DND-41 (cell line): Measurements from ENCODE around the gene COL20A1.
"Not testable (repeated sequence)": the region's sequence is repeated elsewhere in the genome, so short reads cannot be mapped to it uniquely, and the experiment has no call there.

Source experiments
- ATAC-seq: fragments of 200-7000 bp; cut with Tn5 transposase; 3 replicates; pipeline ENCODE4 v1.9.1; 2021; ENCODE audit warnings: low read depth; ENCODE audit not compliant: insufficient read depth
- DNase-seq: peaks from one replicate; pipeline ENCODE4 v3.0.0-alpha.2; 2020
- H2AFZ ChIP-seq: 2 replicates; pipeline ENCODE4 v1.6.0; 2012; ENCODE audit warnings: low read depth, low read length
- H3K27ac ChIP-seq: 2 replicates; pipeline ENCODE4 v1.5.1; 2012; ENCODE audit warnings: low read length, inconsistent platforms
- H3K27me3 ChIP-seq: fragments of 200-600 bp; sonication (generic); 2 replicates; pipeline ENCODE4 v1.6.0; 2012; ENCODE audit warnings: low read length, mild to moderate bottlenecking, inconsistent platforms; ENCODE audit not compliant: insufficient read depth, poor library complexity
- H3K36me3 ChIP-seq: 2 replicates; pipeline ENCODE4 v1.5.1; 2012; ENCODE audit warnings: low read length, inconsistent platforms; ENCODE audit not compliant: insufficient read depth
- H3K4me1 ChIP-seq: 2 replicates; pipeline ENCODE4 v1.5.1; 2012; ENCODE audit warnings: mild to moderate bottlenecking, low read length; ENCODE audit not compliant: insufficient read depth
- H3K4me2 ChIP-seq: 2 replicates; pipeline ENCODE4 v1.6.0; 2012; ENCODE audit warnings: mild to moderate bottlenecking, moderate library complexity, low read length, inconsistent platforms; ENCODE audit not compliant: insufficient read depth
- H3K4me3 ChIP-seq, 2 experiments: fragments of 200-600 bp in 1 of 2; shearing (Covaris generic) in 1 of 2; 2 replicates each; pipeline ENCODE4 v1.5.1; 2012 to 2016; ENCODE audit warnings: inconsistent platforms in 2 of 2, low read length in 2 of 2, mild to moderate bottlenecking in 2 of 2, low read depth in 1 of 2, moderate library complexity in 1 of 2
- H3K79me2 ChIP-seq: 2 replicates; pipeline ENCODE4 v1.6.0; 2012; ENCODE audit warnings: low read length, inconsistent platforms; ENCODE audit not compliant: insufficient read depth
- H3K9ac ChIP-seq: 2 replicates; pipeline ENCODE4 v1.6.0; 2012; ENCODE audit warnings: low read depth, mild to moderate bottlenecking, inconsistent platforms, low read length, moderate library complexity
- H3K9me3 ChIP-seq: 2 replicates; pipeline ENCODE4 v1.5.1; 2012; ENCODE audit warnings: low read length, moderate library complexity, mild to moderate bottlenecking, inconsistent platforms; ENCODE audit not compliant: insufficient read depth, severe bottlenecking
- H4K20me1 ChIP-seq: 2 replicates; pipeline ENCODE4 v1.6.0; 2012; ENCODE audit warnings: low read length; ENCODE audit not compliant: insufficient read depth
- EZH2 ChIP-seq: IDR thresholded peaks from 3 replicates; pipeline ENCODE4 v1.6.1; 2012; ENCODE audit warnings: borderline replicate concordance, low read depth, mild to moderate bottlenecking, moderate library complexity, low read length, inconsistent platforms; ENCODE audit not compliant: severe bottlenecking
- TF ChIP-seq, protein P1 (sequence below): IDR thresholded peaks from 2 replicates; pipeline ENCODE4 v1.5.1; 2012; ENCODE audit warnings: borderline replicate concordance, low read length, moderate library complexity, mild to moderate bottlenecking; ENCODE audit not compliant: poor library complexity, severe bottlenecking; ENCODE audit errors: extremely low read depth

The COL20A1 gene

GRCh38 chr20:63298731-63299312 is 5.8 kb downstream of the COL20A1 start:
- Histone ChIP-seq H3K79me2 (no peaks in the 10 kb centered on the region), H3K9ac (no peak overlapping the region), H3K36me3 (no peaks in the 10 kb centered on the region), H3K27ac (no peak overlapping the region), H4K20me1 (peaks cover 23% of the 10 kb centered on the region), H3K27me3 (peaks cover 10% of the 10 kb centered on the region), H3K9me3 (peaks cover 8% of the 10 kb centered on the region), H2AFZ (no peak overlapping the region), H3K4me2 (no peak overlapping the region), H3K4me3 (no peak overlapping the region), H3K4me1 (no peaks in the 10 kb centered on the region)
- no peak for ATAC-seq
- DNase-seq: no peak
- TF ChIP-seq EZH2: no peak
- TF ChIP-seq, protein P1, sequence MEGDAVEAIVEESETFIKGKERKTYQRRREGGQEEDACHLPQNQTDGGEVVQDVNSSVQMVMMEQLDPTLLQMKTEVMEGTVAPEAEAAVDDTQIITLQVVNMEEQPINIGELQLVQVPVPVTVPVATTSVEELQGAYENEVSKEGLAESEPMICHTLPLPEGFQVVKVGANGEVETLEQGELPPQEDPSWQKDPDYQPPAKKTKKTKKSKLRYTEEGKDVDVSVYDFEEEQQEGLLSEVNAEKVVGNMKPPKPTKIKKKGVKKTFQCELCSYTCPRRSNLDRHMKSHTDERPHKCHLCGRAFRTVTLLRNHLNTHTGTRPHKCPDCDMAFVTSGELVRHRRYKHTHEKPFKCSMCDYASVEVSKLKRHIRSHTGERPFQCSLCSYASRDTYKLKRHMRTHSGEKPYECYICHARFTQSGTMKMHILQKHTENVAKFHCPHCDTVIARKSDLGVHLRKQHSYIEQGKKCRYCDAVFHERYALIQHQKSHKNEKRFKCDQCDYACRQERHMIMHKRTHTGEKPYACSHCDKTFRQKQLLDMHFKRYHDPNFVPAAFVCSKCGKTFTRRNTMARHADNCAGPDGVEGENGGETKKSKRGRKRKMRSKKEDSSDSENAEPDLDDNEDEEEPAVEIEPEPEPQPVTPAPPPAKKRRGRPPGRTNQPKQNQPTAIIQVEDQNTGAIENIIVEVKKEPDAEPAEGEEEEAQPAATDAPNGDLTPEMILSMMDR: no peak

DNA sequence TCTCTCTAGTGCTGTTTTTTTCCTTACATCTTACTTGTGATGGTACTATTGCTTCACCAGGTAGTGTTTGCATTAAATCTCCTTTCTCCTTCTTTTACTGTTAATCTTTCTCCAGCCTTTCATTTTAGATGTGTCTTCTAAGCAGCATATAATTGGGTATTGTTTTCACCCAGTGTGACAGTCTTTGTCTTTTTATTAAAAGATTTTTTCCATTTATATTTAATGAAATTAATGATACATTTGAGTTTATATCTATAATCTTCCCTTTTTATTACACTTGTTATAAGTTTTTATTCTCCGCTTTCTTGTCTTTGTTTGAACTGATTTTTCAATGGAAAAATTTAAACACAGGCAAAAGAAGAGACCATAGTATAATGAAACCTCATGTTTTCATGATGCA is 8.7 kb downstream of the COL20A1 start:
- no peak for ATAC-seq
- Histone ChIP-seq H2AFZ (no peak overlapping the region), H4K20me1 (peaks cover 9% of the 10 kb centered on the region), H3K79me2 (no peaks in the 10 kb centered on the region), H3K27ac (no peak overlapping the region), H3K36me3 (no peaks in the 10 kb centered on the region), H3K4me2 (no peak overlapping the region), H3K4me1 (no peaks in the 10 kb centered on the region), H3K9me3 (peaks cover 8% of the 10 kb centered on the region), H3K27me3 (no peaks in the 10 kb centered on the region), H3K4me3 (no peak overlapping the region), H3K9ac (no peak overlapping the region)
- DNase-seq: no peak
- TF ChIP-seq, protein P1: no peak
- no peak for TF ChIP-seq EZH2

- no peak for DNase-seq
- peaks cover 8% of the 10 kb centered on the region for H3K9me3 ChIP-seq
- H4K20me1 ChIP-seq: peaks cover 9% of the 10 kb centered on the region
- H3K4me1 ChIP-seq: no peaks in the 10 kb centered on the region
- no peaks in the 10 kb centered on the region for H3K36me3 ChIP-seq
- no peak overlapping the region for H3K4me3 ChIP-seq
- ATAC-seq: no peak
- H3K79me2 ChIP-seq: no peaks in the 10 kb centered on the region
- H3K4me2 ChIP-seq: no peak overlapping the region
- H3K9ac ChIP-seq: no peak overlapping the region
- H3K27ac ChIP-seq: no peak overlapping the region
- H3K27me3 ChIP-seq: no peaks in the 10 kb centered on the region
- H2AFZ ChIP-seq: no peak overlapping the region
- TF ChIP-seq EZH2: no peak
- TF ChIP-seq, protein P1: no peak
Observed at GRCh38 chr20:63303095-63303666, 10.2 kb downstream of the COL20A1 start.

DNA sequence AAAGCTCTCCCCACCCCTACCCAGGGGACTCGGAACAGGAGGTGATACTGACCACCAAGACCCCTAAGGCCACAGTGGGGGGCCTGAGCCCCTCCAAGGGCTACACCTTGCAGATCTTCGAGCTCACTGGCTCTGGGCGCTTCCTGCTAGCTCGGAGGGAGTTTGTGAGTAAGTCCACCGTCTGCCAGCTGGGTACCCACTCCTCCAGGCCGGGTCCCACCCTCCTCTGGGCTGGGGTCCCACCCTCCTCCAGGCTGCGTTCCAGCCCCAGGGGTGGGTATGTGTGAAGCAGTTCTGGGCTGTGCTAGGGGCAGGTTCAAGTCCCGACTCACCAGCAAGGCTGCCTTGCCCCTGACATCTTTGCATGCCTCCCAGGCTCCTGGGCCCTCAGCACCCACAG is 12.4 kb downstream of the COL20A1 start:
- Histone ChIP-seq H3K27ac (no peak overlapping the region), H3K4me3 (no peak overlapping the region), H3K9me3 (peaks cover 8% of the 10 kb centered on the region), H4K20me1 (peaks cover 2% of the 10 kb centered on the region), H3K27me3 (no peaks in the 10 kb centered on the region), H3K36me3 (no peaks in the 10 kb centered on the region), H2AFZ (no peak overlapping the region), H3K9ac (no peak overlapping the region), H3K79me2 (no peaks in the 10 kb centered on the region), H3K4me1 (no peaks in the 10 kb centered on the region), H3K4me2 (no peak overlapping the region)
- DNase-seq: no peak
- TF ChIP-seq EZH2: no peak
- TF ChIP-seq, protein P1: no peak
- no peak for ATAC-seq

DNA sequence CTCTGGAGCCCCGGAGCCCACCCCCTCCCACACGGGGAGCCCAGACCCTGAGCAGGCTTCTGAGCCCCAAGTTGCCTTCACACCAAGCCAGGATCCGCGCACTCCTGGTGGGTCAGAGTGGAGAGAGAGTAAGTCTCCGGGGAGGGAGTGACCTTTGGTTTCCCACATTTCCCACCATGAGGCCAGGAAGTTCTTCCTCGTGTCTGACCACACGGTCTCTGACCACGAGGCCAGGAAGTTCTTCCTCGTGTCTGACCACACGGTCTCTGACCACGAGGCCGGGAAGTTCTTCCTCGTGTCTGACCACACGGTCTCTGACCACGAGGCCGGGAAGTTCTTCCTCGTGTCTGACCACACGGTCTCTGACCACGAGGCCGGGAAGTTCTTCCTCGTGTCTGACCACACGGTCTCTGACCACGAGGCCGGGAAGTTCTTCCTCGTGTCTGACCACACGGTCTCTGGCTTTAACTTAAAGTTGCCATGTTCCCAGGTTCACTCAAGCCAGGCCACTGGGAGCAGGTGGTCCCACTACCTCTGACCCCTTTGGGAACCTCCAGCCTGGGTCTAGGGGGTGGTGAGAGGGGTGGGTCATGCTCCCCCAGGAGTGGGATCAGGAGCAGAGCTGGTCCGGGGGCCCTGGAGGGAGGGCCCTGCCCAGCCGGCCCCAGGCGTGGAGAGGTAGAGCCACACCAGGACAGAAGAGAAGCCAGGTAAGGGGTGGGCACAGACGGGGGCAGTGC is 13.1 kb downstream of the COL20A1 start:
- H3K4me3 ChIP-seq, H3K79me2 ChIP-seq, H3K36me3 ChIP-seq, H2AFZ ChIP-seq, H3K9me3 ChIP-seq, H3K4me1 ChIP-seq, DNase-seq, H3K27me3 ChIP-seq, H3K27ac ChIP-seq, H3K9ac ChIP-seq, ATAC-seq, H3K4me2 ChIP-seq, H4K20me1 ChIP-seq: not testable (repeated sequence)
